ENCODE data around the gene CTNND2. TPM values are rescaled to one million over a fixed set of nuclear protein-coding genes. Genes with fewer than 3 reads are reported as not detected.
"Not testable (repeated sequence)": the region's sequence is repeated elsewhere in the genome, so short reads cannot be mapped to it uniquely, and the experiment has no call there.

CTNND2 gene
- total RNA-seq, 1 donor from 2014 or later, result not detected

DNA sequence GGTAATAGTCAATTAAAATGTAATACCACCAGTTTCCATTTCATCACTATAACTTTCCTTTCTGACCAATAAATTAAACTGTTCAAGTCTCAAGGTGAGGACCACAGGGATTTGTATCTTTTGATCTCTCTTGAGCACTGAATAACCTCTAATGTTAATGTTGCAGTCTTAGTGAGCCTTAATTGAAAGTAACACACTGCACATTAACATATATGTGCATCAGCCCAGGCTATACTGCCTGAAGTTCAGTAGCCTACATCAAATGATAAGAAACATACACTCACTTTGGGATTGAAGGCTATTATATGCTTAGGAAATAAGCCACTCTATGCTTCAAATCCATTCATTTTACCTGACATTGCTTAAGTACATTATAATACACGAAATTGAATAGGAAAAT is 832.2 kb downstream of the CTNND2 start:
- DNase-seq, result no peak

- DNase-seq, result no peak
These were observed 835.2 kb downstream of the CTNND2 start for GRCh38 chr5:11069041-11069440.

DNA sequence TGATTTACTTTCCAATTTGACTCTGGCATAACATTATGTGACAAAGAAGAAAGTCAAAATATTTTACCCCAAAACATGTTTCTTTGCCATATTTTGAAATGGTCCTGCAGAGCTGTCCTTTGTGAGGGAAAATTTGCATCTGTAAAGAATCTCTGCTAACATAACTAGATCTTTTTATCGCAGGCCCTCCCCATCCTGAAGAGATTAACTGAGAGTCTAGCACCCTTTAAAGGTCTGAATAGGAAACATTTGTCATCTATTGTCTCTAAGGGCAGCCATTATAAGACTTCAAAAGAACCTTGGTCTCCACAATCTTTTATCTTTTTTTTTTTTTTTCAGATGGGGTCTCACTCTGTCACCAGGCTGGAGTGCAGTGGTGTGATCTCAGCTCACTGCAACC is 838.5 kb downstream of the CTNND2 start:
- not testable (repeated sequence) for DNase-seq

DNA sequence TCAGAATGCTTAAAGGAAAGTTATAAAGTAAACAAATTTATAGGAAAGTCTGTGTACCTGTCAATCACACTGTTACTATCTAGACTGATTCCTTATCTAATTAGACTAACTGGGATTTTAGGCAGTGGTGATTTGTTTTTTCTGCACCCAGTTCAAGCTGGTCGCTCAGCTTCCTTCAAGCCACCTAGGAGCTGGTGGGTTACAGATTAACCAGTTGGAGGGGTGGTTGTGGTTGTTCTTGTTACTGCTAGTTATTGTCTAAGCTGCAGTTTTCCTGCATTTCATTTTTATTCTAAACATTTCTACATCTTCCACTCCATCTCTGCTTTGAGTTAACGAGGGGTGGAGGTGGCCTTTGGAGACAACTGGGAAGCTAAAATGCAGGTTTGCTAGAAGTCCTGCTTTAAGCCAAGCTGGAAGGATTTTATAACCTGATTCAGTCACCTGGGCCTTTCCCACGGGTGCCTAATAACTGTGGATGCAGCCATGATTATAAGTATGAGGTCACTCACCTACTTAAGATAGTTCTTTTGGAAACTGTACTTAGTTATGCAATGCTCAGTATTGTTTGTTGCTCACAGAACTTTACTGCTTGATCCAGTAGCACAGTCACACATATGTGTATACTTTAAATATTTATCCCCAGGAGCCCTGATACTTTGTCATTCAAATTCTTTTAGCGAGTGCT is 839.3 kb downstream of the CTNND2 start:
- no peak for DNase-seq

DNA sequence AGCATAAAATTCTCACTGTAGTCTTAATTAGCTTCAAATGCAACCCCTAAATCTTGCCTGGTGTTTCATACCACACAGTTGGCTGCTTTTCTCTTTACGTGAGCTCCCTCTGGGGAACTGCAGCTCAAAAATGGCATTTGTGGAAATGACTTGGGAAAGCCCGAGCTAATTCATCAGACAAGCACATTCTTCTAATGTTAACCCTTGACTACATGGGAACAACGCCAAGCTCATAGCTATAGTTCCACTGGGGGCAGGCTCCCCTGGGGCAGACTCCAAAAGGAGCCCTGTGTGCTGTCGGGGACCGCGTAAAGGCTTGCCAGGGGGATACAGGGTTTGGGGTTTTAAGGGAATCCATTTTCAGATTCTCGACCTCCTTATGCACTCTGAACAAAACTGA is 841.8 kb downstream of the CTNND2 start:
- DNase-seq, result no peak

DNA sequence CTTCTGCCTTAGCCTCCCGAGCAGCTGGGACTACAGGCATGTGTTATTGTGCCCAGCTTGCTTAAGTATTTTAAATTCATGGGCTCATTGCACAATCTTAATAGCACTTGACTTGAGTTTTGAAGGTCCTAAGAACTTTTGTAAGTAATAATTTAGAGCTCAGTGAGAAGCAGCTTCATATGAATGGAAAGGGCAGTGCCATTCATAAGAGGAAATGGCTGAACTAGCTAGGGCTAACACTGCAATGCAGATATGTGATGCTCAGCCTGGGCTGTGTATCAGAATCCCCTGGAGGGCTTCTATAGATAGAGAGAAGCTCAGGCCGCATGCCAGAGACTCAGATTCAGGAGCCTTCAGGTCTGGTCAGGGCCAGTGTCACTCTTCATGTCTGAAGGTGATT is 847.7 kb downstream of the CTNND2 start:
- DNase-seq, result no peak

DNA sequence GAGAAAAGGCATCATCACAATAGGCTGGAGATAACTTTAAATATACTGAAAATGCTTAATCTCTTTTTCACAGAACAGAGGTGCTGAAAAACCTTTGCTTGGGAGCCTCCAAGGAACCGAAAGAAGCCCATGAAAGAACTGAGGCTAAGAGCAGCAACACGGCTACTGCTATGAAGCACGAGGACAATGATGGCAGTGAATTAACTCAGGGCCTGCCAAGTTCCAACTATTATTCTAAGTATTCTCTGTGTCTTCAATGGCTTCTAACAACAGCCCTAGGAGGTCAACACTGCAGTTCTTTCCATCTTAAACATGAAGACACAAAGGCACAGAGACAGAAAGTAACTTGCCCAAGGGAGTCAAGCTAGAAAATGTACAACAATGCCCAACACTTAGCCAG is 850.2 kb downstream of the CTNND2 start:
- DNase-seq, result no peak

GRCh38 chr5:11052871-11053270 is 851.4 kb downstream of the CTNND2 start:
- no peak for DNase-seq

GRCh38 chr5:11050596-11051304 is 853.5 kb downstream of the CTNND2 start:
- DNase-seq, result no peak

DNA sequence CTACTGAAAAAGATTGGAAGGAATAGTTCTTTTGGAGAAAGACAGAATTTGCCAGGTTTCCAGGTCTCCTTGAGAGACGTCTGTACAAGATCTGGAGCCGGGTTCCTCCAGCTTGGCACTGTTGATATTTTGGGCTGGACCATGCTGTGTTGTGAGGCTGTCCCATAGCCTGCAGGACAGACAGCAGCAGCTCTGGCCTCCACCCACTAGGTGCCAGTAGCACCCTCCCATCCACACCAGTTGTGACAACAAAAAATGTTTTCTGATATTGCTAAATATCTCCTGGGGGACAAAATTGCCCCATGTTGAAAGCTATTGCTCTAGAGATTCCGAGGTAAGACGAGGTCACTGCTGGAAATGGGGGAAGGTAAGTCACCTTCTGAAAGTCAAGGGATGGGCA is 855.5 kb downstream of the CTNND2 start:
- DNase-seq, result no peak

DNA sequence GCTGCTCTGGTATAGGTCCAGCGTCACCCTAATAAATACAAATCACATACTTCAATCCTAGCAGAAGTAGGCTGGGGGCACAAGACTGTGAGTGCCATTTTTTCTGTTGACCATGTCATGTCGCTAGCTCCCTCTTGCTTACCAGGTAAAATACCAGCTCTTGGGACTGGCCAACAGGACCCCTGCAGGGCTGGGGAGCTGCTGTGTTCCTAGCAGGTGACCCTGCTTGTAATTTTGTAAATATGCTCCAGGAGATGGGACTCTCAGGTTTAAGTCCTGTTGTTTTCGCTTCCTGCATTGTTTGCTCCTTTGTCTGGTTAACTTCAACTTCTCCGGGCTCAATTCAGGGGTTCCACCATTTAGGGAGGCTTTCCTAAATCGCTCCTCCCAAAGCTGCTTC is 856.6 kb downstream of the CTNND2 start:
- no peak for DNase-seq

DNA sequence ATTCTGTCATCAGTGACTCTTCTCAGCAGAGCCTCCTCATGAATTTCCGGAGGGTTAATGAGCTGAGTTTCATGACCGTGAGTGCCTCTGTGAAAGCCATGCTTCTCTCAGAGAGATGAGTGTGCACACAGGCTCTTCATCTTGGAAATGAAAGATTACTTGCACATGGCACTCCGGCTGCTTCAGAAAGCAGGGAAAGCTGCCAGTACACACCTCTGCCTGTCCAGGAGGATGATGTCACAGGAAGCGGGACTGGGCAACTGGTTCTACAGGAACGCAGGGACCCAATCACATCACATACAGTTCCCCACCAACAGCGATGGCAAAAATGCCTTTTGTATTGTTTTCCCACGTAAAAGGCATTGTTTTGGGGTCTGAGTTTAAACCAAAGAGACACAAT is 857.2 kb downstream of the CTNND2 start:
- DNase-seq, result no peak

DNA sequence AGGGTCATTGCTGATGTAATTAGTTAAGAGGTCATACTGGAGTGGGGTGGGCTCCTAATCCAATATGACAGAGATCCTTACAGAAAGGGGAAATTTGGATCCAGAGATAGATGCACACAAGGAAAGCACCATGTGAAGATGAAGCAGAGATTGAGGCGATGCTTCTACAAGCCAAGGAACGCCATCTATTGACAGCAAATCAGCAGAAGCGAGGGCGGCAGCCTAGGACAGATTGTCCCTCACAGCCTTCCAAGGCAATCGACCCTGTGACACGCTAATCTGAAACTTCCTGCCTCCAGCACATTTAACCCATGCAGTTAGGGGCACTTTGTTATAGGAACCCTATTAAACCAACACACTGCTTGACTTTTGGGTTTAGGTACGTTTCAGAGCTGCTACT is 858.1 kb downstream of the CTNND2 start:
- no peak for DNase-seq

GRCh38 chr5:11045411-11045810 is 858.8 kb downstream of the CTNND2 start:
- DNase-seq, result no peak

- no peak for DNase-seq
These were observed 859.7 kb downstream of the CTNND2 start for GRCh38 chr5:11044581-11044980.

DNA sequence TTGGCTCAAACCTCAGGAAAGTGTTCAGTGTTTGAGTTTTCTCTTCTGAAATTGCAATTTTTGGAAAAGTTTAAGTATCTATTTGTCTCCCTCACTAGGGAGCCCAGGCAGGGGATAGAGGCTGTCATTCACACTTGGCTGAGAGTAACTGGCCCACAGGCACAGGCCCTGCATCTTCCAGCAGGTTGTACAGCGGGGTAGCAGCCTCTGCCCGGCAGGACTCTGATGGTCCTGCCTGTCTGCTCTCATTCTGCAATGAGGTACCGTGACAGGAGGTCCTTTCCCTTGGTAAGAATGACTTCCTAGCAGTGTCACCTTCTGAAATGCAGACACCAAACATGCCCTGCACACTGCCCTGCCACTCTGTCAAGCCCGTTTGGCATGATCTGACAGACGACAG is 860.4 kb downstream of the CTNND2 start:
- DNase-seq, result no peak

DNA sequence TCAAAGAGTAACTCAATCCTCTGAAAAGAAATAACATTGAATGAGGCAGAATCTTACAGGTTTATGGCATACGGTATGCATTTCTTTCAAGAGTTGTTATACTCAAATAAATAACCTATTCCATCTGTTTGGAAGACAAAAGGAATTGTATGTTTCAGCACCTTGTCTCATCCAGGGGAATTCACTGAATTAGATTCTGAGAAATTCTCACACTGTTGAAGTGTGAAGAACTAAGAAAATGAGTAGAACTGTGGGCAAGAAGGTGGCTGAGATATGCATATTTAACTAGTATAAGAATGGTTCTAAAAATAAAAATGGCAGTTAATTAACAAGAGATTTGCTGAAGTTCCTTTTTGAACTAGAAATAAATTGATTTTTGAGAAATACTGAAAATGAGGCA is 863.9 kb downstream of the CTNND2 start:
- no peak for DNase-seq

DNA sequence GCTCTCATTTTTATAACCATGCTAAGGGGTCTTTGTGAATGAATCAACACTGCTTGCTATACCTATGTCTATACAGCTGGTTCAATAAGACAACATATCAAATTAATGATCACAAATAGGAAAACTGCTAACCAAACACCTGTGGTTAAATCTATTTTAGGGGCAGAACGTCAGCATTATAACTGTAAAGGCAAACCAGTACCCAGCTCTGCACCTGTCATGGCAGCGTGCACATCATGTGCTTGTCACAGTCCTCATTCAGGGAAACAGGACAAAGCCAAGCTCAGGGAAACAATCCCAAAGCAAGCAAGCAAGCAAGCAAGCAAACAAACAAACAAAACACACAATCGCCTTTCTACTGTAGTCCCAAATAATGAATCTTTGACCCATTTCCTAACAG is 865.5 kb downstream of the CTNND2 start:
- no peak for DNase-seq

DNA sequence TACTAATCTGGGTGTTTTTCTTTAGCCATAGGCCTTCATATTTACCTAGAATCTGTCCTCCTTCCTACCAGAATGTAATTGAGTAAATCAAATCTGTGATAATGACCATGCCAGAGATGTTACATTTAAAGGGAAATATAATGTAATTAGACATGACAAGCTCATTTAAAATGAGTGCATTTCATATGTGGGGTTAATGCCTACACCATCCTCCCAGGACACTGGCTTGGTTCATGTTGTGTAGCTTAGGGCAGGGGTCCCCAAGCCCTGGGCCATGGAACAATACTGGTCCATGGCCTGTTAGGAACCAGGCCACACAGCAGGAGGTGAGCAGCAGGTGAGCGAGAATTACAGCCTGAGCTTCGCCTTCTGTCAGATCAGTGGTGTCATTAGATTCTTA is 866.3 kb downstream of the CTNND2 start:
- no peak for DNase-seq

DNA sequence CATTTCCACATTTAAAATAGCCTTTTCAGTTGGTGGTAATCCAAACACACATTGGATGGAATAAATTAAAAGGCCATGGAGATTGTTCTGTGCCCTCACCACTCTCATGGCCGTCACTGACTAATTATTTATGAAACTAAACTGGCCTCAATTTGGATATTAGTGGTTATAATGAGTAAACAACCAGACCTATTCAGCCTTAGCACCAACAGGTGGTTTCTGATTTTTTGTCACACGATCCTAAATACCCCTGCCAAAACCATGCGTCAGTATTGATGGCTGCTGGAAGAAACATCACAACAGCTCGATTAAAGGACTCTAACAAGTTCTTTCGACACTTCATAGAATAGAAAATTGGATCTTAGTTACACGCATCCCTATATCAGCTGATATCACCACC is 867.2 kb downstream of the CTNND2 start:
- no peak for DNase-seq

DNA sequence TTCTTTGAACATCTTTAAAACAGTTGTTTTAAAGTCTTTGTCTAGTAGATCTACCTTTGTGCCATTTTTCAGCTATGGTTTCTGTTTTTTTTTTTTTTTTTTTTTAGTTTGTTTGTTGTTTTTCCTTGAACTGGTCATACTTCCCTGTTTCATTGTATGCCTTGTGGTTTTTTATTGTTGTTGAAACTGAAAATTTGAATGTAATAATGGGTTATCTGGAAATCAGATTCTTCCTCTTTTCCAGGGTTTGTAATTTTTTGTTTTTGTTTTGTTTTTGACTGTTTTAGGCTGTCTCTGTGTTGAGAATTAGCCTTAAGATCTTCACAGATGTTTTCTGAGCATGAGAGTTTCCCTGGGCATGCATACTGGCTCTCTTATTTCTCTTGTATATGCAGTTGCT is 873.6 kb downstream of the CTNND2 start:
- no peak for DNase-seq

GRCh38 chr5:11027660-11028059 is 876.6 kb downstream of the CTNND2 start:
- DNase-seq, result no peak

DNA sequence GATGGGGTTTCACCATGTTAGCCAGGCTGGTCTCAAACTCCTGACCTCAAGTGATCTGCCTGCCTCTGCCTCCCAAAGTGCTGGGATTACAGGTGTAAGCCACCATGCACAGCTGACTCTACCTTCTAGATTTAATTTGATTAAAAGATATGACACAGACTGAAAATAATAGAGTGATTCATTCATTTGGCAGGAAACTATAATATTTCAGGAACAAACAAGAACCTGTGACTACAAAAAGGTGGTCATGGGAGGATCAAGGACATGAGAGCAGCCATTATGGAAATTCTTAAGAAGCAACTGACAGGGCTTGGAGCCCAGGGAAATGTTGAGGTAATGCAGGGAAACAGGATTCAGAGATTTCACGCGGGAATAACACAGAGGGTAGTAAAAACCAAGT is 877.7 kb downstream of the CTNND2 start:
- no peak for DNase-seq

DNA sequence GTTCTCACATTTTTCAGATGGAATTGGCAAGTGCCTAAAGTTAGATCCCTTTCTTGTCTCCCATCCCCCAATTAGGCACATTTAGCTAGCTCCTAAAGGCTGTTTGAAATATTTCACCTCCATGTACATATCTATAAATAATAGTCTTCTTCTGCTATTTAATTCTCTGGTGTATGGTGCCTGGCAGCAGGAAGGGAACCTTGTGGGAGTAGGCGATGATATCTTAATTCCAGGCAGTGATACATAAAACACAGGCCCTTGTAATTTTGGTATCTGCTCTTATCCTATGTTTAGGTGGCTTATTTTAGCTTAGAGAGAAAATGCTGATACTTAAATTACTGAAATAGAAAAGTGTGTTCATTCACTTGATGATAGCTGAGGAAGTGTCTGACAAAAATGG is 880.3 kb downstream of the CTNND2 start:
- no peak for DNase-seq

DNA sequence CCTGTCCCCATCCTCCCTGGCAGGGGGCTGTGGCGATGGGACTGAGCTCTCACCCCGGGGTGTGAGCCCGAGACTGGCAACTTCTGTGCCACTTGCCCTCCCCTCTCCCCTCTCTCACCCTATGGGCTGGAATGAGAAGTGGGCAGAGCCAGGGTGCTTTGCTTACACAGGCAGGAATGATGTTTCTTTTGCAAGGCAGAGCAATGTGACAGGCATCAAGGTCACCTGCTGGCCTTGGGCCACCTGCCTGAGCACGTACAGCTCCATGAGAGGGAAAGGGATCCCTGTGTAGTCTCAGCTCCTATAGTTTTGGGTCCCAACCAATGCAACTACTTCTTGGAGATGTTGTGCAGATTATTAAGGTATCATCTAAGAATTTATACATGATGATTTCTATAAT is 890.5 kb downstream of the CTNND2 start:
- no peak for DNase-seq

All from dermis blood vessel endothelial cell (primary cell).